GM10847 (cell line): Measurements from ENCODE around the gene GPC5.

Source experiments
- POLR2A ChIP-seq: IDR thresholded peaks from 2 replicates; pipeline ENCODE4 v1.6.1; 2011; ENCODE audit not compliant: insufficient read length; ENCODE audit errors: extremely low read depth

GPC5 gene

DNA sequence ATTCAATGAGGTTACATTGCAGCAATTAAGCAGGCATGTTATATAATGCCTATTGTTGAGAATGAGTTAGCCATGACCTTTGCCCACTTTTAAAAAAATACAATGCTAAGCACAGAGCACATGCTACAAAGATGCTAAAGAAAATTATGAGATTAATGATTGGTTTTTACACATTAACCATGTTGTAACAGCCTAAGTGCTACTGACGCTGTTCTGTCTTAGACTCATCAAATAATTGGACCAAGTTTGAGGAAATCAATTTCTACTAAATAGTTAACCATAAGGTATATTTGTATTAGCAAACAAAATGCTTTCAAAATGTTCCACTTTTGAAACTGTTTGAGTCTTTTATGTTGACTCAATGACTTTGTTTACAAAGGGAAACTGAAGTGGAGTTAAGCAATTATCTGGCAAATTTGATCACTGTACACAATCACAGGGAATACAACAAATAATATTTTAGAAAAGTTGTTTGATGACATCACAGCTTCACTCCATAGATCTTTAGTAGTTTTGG lies 36.6 kb upstream of the GPC5 start:
- no peak for TF ChIP-seq POLR2A

- no peak for TF ChIP-seq POLR2A
Measured at GRCh38 chr13:91362908-91363307, 35.5 kb upstream of the GPC5 start.

- TF ChIP-seq POLR2A = no peak
Measured at GRCh38 chr13:91368101-91368500, 30.3 kb upstream of the GPC5 start.

GRCh38 chr13:91368676-91369440 lies 29.6 kb upstream of the GPC5 start:
- no peak for TF ChIP-seq POLR2A

DNA sequence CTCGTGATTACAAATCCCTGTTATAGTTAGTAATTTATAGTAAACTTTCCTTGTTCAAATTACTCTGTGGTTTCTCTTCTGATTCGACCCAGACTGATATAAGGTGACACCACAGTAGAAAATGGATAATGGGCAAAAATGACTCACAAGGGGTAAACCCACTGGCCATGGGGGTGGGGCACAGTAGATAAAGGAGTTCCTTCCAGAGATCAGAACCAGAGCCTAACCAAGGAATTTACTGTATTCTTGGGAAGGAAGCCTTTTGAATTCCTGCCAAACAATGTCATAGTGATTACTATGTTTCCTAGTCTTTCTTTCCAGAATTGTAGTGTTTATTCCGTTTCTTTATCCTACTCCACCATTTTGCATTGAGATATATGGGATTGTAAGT lies 29.0 kb upstream of the GPC5 start:
- TF ChIP-seq POLR2A = no peak

- no peak for TF ChIP-seq POLR2A
Measured at GRCh38 chr13:91370501-91370900, 27.9 kb upstream of the GPC5 start.

- no peak for TF ChIP-seq POLR2A
Measured at GRCh38 chr13:91372911-91373310, 25.5 kb upstream of the GPC5 start.

- TF ChIP-seq POLR2A = no peak
Measured at GRCh38 chr13:91375116-91375729, 23.2 kb upstream of the GPC5 start.

DNA sequence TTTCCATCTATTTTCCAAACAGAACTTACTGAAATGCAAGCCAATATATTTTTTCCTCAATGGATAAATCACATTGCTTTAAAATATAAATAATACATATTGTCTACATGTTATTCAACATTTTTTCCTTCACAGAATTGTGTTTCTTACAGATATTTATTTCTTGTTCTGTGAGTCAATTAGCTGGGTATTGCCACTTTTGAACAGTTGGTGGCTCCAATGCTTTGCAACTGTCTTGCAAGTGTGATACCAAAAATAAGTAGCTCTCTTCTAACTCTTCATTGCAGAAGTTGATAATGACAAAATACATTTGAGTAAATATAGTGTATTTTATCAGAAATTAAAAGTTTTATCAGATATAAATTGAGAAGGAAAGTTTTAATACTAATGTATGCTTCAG lies 17.1 kb upstream of the GPC5 start:
- no peak for TF ChIP-seq POLR2A

GRCh38 chr13:91383836-91384235 lies 14.6 kb upstream of the GPC5 start:
- no peak for TF ChIP-seq POLR2A

- TF ChIP-seq POLR2A = no peak
Measured at GRCh38 chr13:91384896-91385295, 13.5 kb upstream of the GPC5 start.

- no peak for TF ChIP-seq POLR2A
Measured at GRCh38 chr13:91389186-91389585, 9.2 kb upstream of the GPC5 start.

DNA sequence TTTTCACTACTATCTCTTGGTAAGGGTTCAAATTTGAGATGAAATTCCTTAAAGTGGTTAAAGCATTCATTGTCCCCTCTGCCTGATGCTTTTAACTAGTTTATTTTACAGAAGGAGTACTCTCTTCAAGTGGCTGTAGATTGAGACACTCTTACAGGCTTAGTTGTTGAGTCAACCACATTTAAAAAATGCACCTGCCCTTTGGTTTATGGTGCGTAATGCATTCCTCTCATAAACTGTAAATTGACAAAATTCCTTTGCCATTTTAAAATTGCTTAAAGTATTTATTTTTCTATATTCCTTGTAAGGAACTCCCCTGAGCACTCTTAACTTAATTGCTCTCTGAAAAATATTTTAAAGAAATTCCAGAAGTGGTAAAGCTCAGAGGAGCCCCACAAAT lies 826 bp upstream of the GPC5 start:
- TF ChIP-seq POLR2A = no peak

GRCh38 chr13:91399189-91400062 lies 1.0 kb downstream of the GPC5 start:
- TF ChIP-seq POLR2A = no peak

DNA sequence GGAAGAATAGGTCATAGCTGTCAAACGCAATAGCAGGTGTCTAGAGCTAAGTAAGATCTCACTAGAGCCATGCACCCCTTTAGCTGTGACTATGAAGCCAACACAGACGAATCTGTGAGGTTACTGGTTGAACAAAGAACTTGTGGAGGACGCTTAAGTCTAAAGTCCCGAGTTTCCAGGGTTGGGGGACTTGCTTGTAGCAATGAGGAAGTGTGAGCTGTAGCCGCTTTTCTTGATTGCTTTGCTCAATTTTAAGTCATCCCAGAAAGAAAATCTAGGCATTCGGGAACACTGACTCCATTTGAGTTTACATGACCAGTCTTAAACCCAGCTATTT lies 1.6 kb downstream of the GPC5 start:
- TF ChIP-seq POLR2A = no peak

- no peak for TF ChIP-seq POLR2A
Measured at GRCh38 chr13:91400671-91401070, 2.2 kb downstream of the GPC5 start.
